ENCODE measurements around the gene GNAL.

Gene GNAL

DNA sequence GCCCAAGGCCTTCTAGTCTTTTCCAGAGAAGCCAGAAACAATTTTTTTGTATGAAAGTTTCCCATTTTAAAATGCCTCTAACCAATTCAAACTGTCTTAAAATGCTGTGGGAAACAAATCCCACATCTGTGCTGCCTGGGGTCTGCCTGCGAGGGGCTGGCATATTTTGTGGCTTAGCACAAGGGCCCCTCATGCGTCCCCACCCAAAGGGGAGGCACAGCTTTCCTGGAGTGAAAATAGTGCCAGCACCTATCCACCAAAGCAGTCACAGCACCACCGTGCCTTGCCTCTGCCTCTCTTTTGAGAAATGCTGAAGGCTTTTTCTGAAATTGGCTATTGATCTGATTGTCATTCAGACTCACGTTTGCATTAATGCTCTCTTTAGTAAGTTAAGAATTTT lies 22.2 kb upstream of the GNAL start:
- CTCF ChIA-PET: interaction anchor here (1.0 to 1.2 kb wide), 2 partner anchors 12 to 66 kb away, joined by 3 to 5 read pairs; no protein-coding TSS in a partner anchor
- TF ChIP-seq CTCF (conservative IDR thresholded peaks at IDR 0.05; ENCODE audit: low read depth): no peak
- no peak for DNase-seq (ENCODE audit: low spot score)
- no peak overlapping the region for H3K27ac ChIP-seq
- POLR2A ChIA-PET (ENCODE audit: low non-redundant PET): no interaction called here

DNA sequence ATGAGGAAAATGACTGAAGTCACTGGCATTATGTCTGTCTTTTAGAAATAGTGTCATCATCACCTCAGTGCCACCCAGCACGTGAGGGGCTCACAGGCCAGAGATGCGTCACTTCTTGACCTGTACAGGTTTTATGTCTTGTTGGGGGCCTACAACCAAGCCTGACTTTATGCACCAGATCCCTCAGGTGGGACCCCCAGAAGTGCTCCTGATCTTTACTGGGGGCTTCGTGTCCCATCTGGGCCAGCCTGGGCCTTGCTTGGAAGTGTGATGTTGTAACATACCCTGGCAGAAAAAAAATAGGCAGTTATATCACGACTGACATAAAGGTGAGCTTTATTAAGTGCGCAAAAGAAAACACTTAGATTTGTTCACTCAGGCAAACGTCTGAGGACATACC lies 21.5 kb upstream of the GNAL start:
- CTCF ChIA-PET: interaction anchor here (0.6 kb wide), 1 partner anchor 13 kb away, joined by 3 read pairs; no protein-coding TSS in a partner anchor
- no peak overlapping the region for H3K27ac ChIP-seq

DNA sequence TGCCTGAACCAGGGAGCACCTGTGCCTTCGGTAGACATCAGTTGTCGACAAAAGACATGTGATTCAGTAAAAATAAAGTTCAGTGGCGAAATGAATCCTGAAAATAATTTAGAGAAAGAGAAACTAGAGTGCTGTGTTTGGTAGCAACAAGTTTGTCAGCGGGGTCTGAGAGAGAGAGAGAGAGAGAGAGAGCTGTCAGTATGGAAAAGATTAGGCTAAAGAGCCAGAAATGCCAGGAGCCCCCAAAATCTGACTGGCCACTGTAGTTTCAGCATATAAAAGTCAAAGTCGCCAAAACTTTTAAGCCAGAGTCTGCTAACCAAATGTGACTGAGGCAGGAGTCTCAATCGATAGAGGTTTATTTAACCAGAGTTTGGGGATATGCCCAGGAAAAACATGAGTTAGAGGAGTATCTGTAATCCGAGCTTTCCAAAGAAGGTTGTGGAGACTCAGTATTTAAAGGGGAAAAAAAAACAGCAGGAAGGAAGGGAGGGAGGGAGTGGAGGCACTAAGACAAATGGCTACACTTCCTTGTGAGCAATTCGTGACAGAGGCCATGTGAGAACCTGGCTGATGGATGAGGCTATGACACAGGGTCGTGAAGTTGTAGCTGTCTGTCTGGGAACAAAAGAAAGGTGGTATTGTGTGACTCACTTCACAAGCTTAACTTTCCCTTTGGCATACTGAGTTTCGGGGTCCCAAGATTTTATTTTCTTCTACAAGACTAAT lies 20.5 kb upstream of the GNAL start:
- no peak for TF ChIP-seq CTCF (conservative IDR thresholded peaks at IDR 0.05; ENCODE audit: low read depth)
- POLR2A ChIA-PET (ENCODE audit: low non-redundant PET): no interaction called here
- DNase-seq (ENCODE audit: low spot score): no peak
- CTCF ChIA-PET: no interaction called here
- no peak overlapping the region for H3K27ac ChIP-seq

More for the DNA sequence above, 21.5 kb upstream of the GNAL start:
- no peak for TF ChIP-seq CTCF (conservative IDR thresholded peaks at IDR 0.05; ENCODE audit: low read depth)
- DNase-seq (ENCODE audit: low spot score): no peak
- POLR2A ChIA-PET (ENCODE audit: low non-redundant PET): no interaction called here

DNA sequence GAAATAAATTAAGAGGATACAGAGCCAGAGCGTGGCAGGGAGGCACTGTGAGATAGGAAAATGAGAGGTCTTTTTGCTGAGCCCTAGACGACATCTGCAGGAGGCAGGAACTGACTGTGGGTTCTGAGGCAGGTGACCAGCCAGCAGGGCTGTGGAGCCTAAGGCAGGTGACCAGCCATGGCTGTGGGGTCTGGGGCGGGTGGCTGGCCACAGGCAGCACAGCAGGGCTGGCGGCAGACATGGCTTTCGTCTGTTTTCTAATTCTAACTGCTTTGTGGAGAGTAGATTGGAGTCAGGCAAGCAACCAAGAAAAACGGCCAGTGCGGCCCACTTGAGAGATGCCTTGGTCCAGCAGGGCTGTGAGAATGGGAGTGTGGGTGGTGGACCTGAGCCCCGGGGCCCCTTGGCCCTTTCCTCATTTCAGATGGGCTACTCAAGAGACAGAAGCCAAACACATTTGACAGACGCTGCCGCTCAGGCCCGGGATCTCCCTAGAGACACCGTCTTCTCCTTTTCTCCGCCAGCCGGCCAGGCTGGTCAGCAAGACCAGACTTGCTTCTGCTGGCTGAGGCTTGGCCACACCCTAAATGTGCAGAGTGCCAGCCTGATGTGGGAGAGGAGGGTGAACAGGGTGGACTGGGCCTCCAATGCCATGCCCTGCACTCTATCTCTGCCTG lies 19.7 kb upstream of the GNAL start:
- DNase-seq (ENCODE audit: low spot score): peak; percentile 93
- peak overlapping the region; percentile 52 for H3K27ac ChIP-seq
- ChIA-PET POLR2A (ENCODE audit: low non-redundant PET) (no interaction called here), CTCF (no interaction called here)
- no peak for TF ChIP-seq CTCF (conservative IDR thresholded peaks at IDR 0.05; ENCODE audit: low read depth)

- no peak for DNase-seq (ENCODE audit: low spot score)
- ChIA-PET POLR2A (ENCODE audit: low non-redundant PET) (no interaction called here), CTCF (no interaction called here)
- 0 out of 2 replicates have a peak overlapping the region, but pooled peaks have one; percentile 52 for H3K27ac ChIP-seq
- TF ChIP-seq CTCF (conservative IDR thresholded peaks at IDR 0.05; ENCODE audit: low read depth): no peak
These were observed 19.2 kb upstream of the GNAL start for GRCh38 chr18:11669948-11670275.

GRCh38 chr18:11671156-11671555 lies 17.9 kb upstream of the GNAL start:
- ChIA-PET CTCF (interaction anchor here (1.0 kb wide), 1 partner anchor 57 kb away, joined by 3 read pairs; no protein-coding TSS in a partner anchor), POLR2A (ENCODE audit: low non-redundant PET) (no interaction called here)
- no peak for DNase-seq (ENCODE audit: low spot score)
- TF ChIP-seq CTCF (conservative IDR thresholded peaks at IDR 0.05; ENCODE audit: low read depth): no peak
- no peak overlapping the region for H3K27ac ChIP-seq

Measured in RWPE1 (cell line).